ENCODE results near the gene STK25.

The STK25 gene

GRCh38 chr2:241541564-241542277, 33.3 kb upstream of the STK25 start:
- H3K4me3 ChIP-seq (ENCODE audit: low read depth, low read length): no peak overlapping the region
- no peak for DNase-seq (ENCODE audit: low read depth)
- no peak for TF ChIP-seq CTCF (IDR thresholded peaks at IDR 0.05; ENCODE audit: low read depth, low read length)
- no peak for TF ChIP-seq MYC (IDR thresholded peaks at IDR 0.05; ENCODE audit: low read depth, low read length)
- TF ChIP-seq MAX (IDR thresholded peaks at IDR 0.05; ENCODE audit: low read depth, low read length): no peak
- TF ChIP-seq POLR2A (IDR thresholded peaks at IDR 0.05; ENCODE audit: extremely low read depth, insufficient read length): no peak

- TF ChIP-seq MAX (IDR thresholded peaks at IDR 0.05; ENCODE audit: low read depth, low read length): no peak
- TF ChIP-seq CTCF (IDR thresholded peaks at IDR 0.05; ENCODE audit: low read depth, low read length): no peak
- TF ChIP-seq POLR2A (IDR thresholded peaks at IDR 0.05; ENCODE audit: extremely low read depth, insufficient read length): no peak
- no peak for TF ChIP-seq MYC (IDR thresholded peaks at IDR 0.05; ENCODE audit: low read depth, low read length)
- no peak for DNase-seq (ENCODE audit: low read depth)
- H3K4me3 ChIP-seq (ENCODE audit: low read depth, low read length): no peak overlapping the region
Measured at GRCh38 chr2:241540771-241541561, 32.6 kb upstream of the STK25 start.

GRCh38 chr2:241540401-241540770, 32.0 kb upstream of the STK25 start:
- DNase-seq (ENCODE audit: low read depth): no peak
- H3K4me3 ChIP-seq (ENCODE audit: low read depth, low read length): no peak overlapping the region
- TF ChIP-seq CTCF (IDR thresholded peaks at IDR 0.05; ENCODE audit: low read depth, low read length) (no peak), MYC (IDR thresholded peaks at IDR 0.05; ENCODE audit: low read depth, low read length) (no peak), POLR2A (IDR thresholded peaks at IDR 0.05; ENCODE audit: extremely low read depth, insufficient read length) (no peak), MAX (IDR thresholded peaks at IDR 0.05; ENCODE audit: low read depth, low read length) (no peak)

GRCh38 chr2:241539616-241540374, 31.4 kb upstream of the STK25 start:
- no peak for DNase-seq (ENCODE audit: low read depth)
- TF ChIP-seq CTCF (IDR thresholded peaks at IDR 0.05; ENCODE audit: low read depth, low read length) (no peak), MYC (IDR thresholded peaks at IDR 0.05; ENCODE audit: low read depth, low read length) (no peak), POLR2A (IDR thresholded peaks at IDR 0.05; ENCODE audit: extremely low read depth, insufficient read length) (no peak), MAX (IDR thresholded peaks at IDR 0.05; ENCODE audit: low read depth, low read length) (no peak)
- H3K4me3 ChIP-seq (ENCODE audit: low read depth, low read length): no peak overlapping the region

GRCh38 chr2:241538838-241539615, 30.6 kb upstream of the STK25 start:
- TF ChIP-seq MAX (IDR thresholded peaks at IDR 0.05; ENCODE audit: low read depth, low read length) (no peak), POLR2A (IDR thresholded peaks at IDR 0.05; ENCODE audit: extremely low read depth, insufficient read length) (no peak), MYC (IDR thresholded peaks at IDR 0.05; ENCODE audit: low read depth, low read length) (no peak), CTCF (IDR thresholded peaks at IDR 0.05; ENCODE audit: low read depth, low read length) (no peak)
- H3K4me3 ChIP-seq (ENCODE audit: low read depth, low read length): no peak overlapping the region
- no peak for DNase-seq (ENCODE audit: low read depth)

Data from NB4 (cell line).